D341Med (cell line): Measurements from ENCODE around the gene SMARCB1.

Source experiments
- DNase-seq: peaks from one replicate; pipeline ENCODE4 v3.0.0; 2012; ENCODE audit warnings: low spot score

The SMARCB1 gene

GRCh38 chr22:23762842-23763578 lies 23.8 kb upstream of the SMARCB1 start, which contains the start of gene C22orf15:
TSS of gene C22orf15 (plus strand) at chr22:23762990. CDS start at chr22:23763307, 317 bp downstream.
- no peak for DNase-seq

- DNase-seq: no peak
These were observed 23.2 kb upstream of the SMARCB1 start for GRCh38 chr22:23763579-23763945.

- DNase-seq: no peak
These were observed 22.8 kb upstream of the SMARCB1 start for GRCh38 chr22:23763954-23764353.

- no peak for DNase-seq
These were observed 21.6 kb upstream of the SMARCB1 start for GRCh38 chr22:23764899-23765881.

GRCh38 chr22:23767303-23767672 lies 19.5 kb upstream of the SMARCB1 start:
- no peak for DNase-seq

GRCh38 chr22:23767673-23768548 lies 18.9 kb upstream of the SMARCB1 start, which contains the start of gene CHCHD10:
TSS of gene CHCHD10 (minus strand) at chr22:23767972. CDS start at chr22:23767874, 98 bp downstream.
- DNase-seq: peak; percentile 93

GRCh38 chr22:23769321-23769965 lies 17.3 kb upstream of the SMARCB1 start:
- no peak for DNase-seq

GRCh38 chr22:23772315-23772648 lies 14.5 kb upstream of the SMARCB1 start:
- DNase-seq: no peak

- peak; percentile 54 for DNase-seq
These were observed 13.9 kb upstream of the SMARCB1 start, which contains the start of gene MMP11 for GRCh38 chr22:23772649-23773473. TSS of gene MMP11 (plus strand) at chr22:23772849. CDS start at chr22:23772871, 22 bp downstream.

- DNase-seq: no peak
These were observed 13.2 kb upstream of the SMARCB1 start for GRCh38 chr22:23773483-23774113.

- no peak for DNase-seq
These were observed 12.4 kb upstream of the SMARCB1 start for GRCh38 chr22:23774114-23774921.

- DNase-seq: no peak
These were observed 11.8 kb upstream of the SMARCB1 start for GRCh38 chr22:23774922-23775436.

GRCh38 chr22:23775779-23776375 lies 10.9 kb upstream of the SMARCB1 start:
- no peak for DNase-seq

GRCh38 chr22:23777776-23778576 lies 8.8 kb upstream of the SMARCB1 start:
- DNase-seq: peak; percentile 89

- DNase-seq: no peak
These were observed 8.2 kb upstream of the SMARCB1 start for GRCh38 chr22:23778577-23778900.

GRCh38 chr22:23779083-23779482 lies 7.7 kb upstream of the SMARCB1 start:
- DNase-seq: no peak

GRCh38 chr22:23779731-23780130 lies 7.0 kb upstream of the SMARCB1 start:
- no peak for DNase-seq
